ENCODE results near the gene KDM4C.
"Not testable (repeated sequence)": the region's sequence is repeated elsewhere in the genome, so short reads cannot be mapped to it uniquely, and the experiment has no call there.

The KDM4C gene

GRCh38 chr9:7176561-7176960, 418.8 kb downstream of the KDM4C start:
- DNase-seq: no peak

- no peak for DNase-seq
Measured at GRCh38 chr9:7177383-7177782, 419.6 kb downstream of the KDM4C start.

- DNase-seq: no peak
Measured at GRCh38 chr9:7178729-7179128, 421.0 kb downstream of the KDM4C start.

GRCh38 chr9:7180247-7180646, 422.5 kb downstream of the KDM4C start:
- no peak for DNase-seq

GRCh38 chr9:7183139-7183538, 425.4 kb downstream of the KDM4C start:
- not testable (repeated sequence) for DNase-seq

GRCh38 chr9:7185612-7186011, 427.8 kb downstream of the KDM4C start:
- DNase-seq: no peak

GRCh38 chr9:7186175-7186574, 428.4 kb downstream of the KDM4C start:
- no peak for DNase-seq

GRCh38 chr9:7192266-7192665, 434.5 kb downstream of the KDM4C start:
- DNase-seq: no peak

GRCh38 chr9:7195526-7195925, 437.8 kb downstream of the KDM4C start:
- no peak for DNase-seq

GRCh38 chr9:7196467-7196866, 438.7 kb downstream of the KDM4C start:
- no peak for DNase-seq

GRCh38 chr9:7201196-7201595, 443.4 kb downstream of the KDM4C start:
- DNase-seq: no peak

- no peak for DNase-seq
Measured at GRCh38 chr9:7205806-7206205, 448.0 kb downstream of the KDM4C start.

- DNase-seq: no peak
Measured at GRCh38 chr9:7206221-7206758, 448.5 kb downstream of the KDM4C start.

GRCh38 chr9:7209016-7209715, 451.4 kb downstream of the KDM4C start:
- DNase-seq: no peak

- DNase-seq: no peak
Measured at GRCh38 chr9:7209990-7210389, 452.2 kb downstream of the KDM4C start.

- no peak for DNase-seq
Measured at GRCh38 chr9:7210854-7211637, 453.3 kb downstream of the KDM4C start.

GRCh38 chr9:7211657-7212056, 453.9 kb downstream of the KDM4C start:
- no peak for DNase-seq

- DNase-seq: peak; percentile 48
Measured at GRCh38 chr9:7212101-7212500, 454.3 kb downstream of the KDM4C start.

GRCh38 chr9:7216004-7216841, 458.4 kb downstream of the KDM4C start:
- no peak for DNase-seq

- no peak for DNase-seq
Measured at GRCh38 chr9:7223981-7224380, 466.2 kb downstream of the KDM4C start.
